HepG2 (cell line): ENCODE measurements around the gene TLCD1. TPM values are rescaled to one million over a fixed set of nuclear protein-coding genes. Genes with fewer than 3 reads are reported as not detected.
A peak's percentile ranks its signal among the peaks of the same experiment; 100 is the strongest.

Experiments used
- ASH2L ChIP-seq: fragments of 300-600, 200-600 bp; sonication (generic); IDR thresholded peaks from 2 replicates; pipeline ENCODE4 v1.7.0; 2017; ENCODE audit warnings: low read depth, mild to moderate bottlenecking, moderate library complexity, mixed read lengths, low read length; ENCODE audit not compliant: insufficient read length
- DDIT3 ChIP-seq: sonication (generic); formaldehyde crosslinking; IDR thresholded peaks from 2 replicates; pipeline ENCODE4 v1.4.0; 2020; ENCODE audit warnings: mild to moderate bottlenecking, missing genetic modification reagents
- DMTF1 ChIP-seq: sonication (generic); formaldehyde crosslinking; IDR thresholded peaks from 2 replicates; pipeline ENCODE4 v1.4.0; 2020; ENCODE audit warnings: mild to moderate bottlenecking, missing genetic modification reagents
- HMGA1 ChIP-seq: sonication (generic); formaldehyde crosslinking; conservative IDR thresholded peaks from 2 replicates; pipeline ENCODE4 v1.4.0; 2020; ENCODE audit warnings: missing genetic modification reagents
- HNRNPK ChIP-seq: fragments of 200-400 bp; formaldehyde crosslinking; IDR thresholded peaks from 2 replicates; pipeline ENCODE4 v1.6.1; 2018; ENCODE audit warnings: low read length, low read depth, moderate library complexity, mild to moderate bottlenecking; ENCODE audit not compliant: poor library complexity, severe bottlenecking
- KDM3A ChIP-seq: IDR thresholded peaks from 2 replicates; pipeline ENCODE4 v1.6.1; 2018; ENCODE audit warnings: low read depth, missing compliant biosample characterization
- NR2F1 ChIP-seq, 2 experiments: fragments of 450-650 bp in 1 of 2; formaldehyde crosslinking in 1 of 2; IDR thresholded peaks; 2 replicates each; pipeline versions ENCODE4 v1.5.0 to v1.6.1; 2016 to 2020; ENCODE audit warnings: mild to moderate bottlenecking in 1 of 2, missing compliant biosample characterization in 1 of 2, missing genetic modification reagents in 1 of 2, moderate library complexity in 1 of 2
- NR2F6 ChIP-seq, 2 experiments: IDR thresholded peaks; 2 replicates each; pipeline ENCODE4 v1.6.1; 2016; ENCODE audit warnings: antibody characterized with exemption in 1 of 2, mild to moderate bottlenecking in 1 of 2
- ONECUT2 ChIP-seq: sonication (generic); formaldehyde crosslinking; IDR thresholded peaks from 2 replicates; pipeline ENCODE4 v1.4.0; 2020; ENCODE audit warnings: missing genetic modification reagents
- RARA ChIP-seq: IDR thresholded peaks from 2 replicates; pipeline ENCODE4 v1.6.1; 2016; ENCODE audit warnings: missing genetic modification reagents, missing compliant biosample characterization
- RARG ChIP-seq: sonication (generic); formaldehyde crosslinking; IDR thresholded peaks from 2 replicates; pipeline ENCODE4 v1.4.0; 2020; ENCODE audit warnings: low read depth, mild to moderate bottlenecking, missing genetic modification reagents
- SETDB1 ChIP-seq: sonication (generic); formaldehyde crosslinking; IDR thresholded peaks from 2 replicates; pipeline ENCODE4 v1.5.1; 2020; ENCODE audit warnings: missing genetic modification reagents, mild to moderate bottlenecking, borderline replicate concordance
- TEAD3 ChIP-seq: optimal IDR thresholded peaks from 2 replicates; pipeline ENCODE3; 2016; ENCODE audit warnings: borderline replicate concordance
- ZFP37 ChIP-seq: sonication (generic); formaldehyde crosslinking; IDR thresholded peaks from 2 replicates; pipeline ENCODE4 v1.4.0; 2020; ENCODE audit warnings: missing genetic modification reagents, borderline replicate concordance
- ZNF101 ChIP-seq: sonication (generic); formaldehyde crosslinking; IDR thresholded peaks from 2 replicates; pipeline ENCODE4 v1.4.0; 2020; ENCODE audit warnings: mild to moderate bottlenecking, low read depth, missing genetic modification reagents, borderline replicate concordance
- ZNF205 ChIP-seq: IDR thresholded peaks from 2 replicates; pipeline ENCODE4 v1.6.1; 2018; ENCODE audit warnings: missing biosample characterization, missing genetic modification reagents
- ZNF225 ChIP-seq: sonication (generic); formaldehyde crosslinking; IDR thresholded peaks from 2 replicates; pipeline ENCODE4 v1.4.0; 2020; ENCODE audit warnings: mild to moderate bottlenecking, missing genetic modification reagents
- ZNF263 ChIP-seq: sonication (generic); formaldehyde crosslinking; IDR thresholded peaks from 2 replicates; pipeline ENCODE4 v1.4.0; 2020; ENCODE audit warnings: missing genetic modification reagents
- ZNF275 ChIP-seq: sonication (generic); formaldehyde crosslinking; IDR thresholded peaks from 2 replicates; pipeline ENCODE4 v1.8.0; 2022; ENCODE audit warnings: missing genetic modification reagents, mild to moderate bottlenecking, inconsistent platforms, borderline replicate concordance
- ZNF44 ChIP-seq: sonication (generic); formaldehyde crosslinking; IDR thresholded peaks from 2 replicates; pipeline ENCODE4 v1.5.1; 2020; ENCODE audit warnings: mild to moderate bottlenecking, missing genetic modification reagents
- ZNF740 ChIP-seq: sonication (generic); formaldehyde crosslinking; IDR thresholded peaks from 2 replicates; pipeline ENCODE4 v1.4.0; 2020; ENCODE audit warnings: missing genetic modification reagents
- polyA plus RNA-seq, 8 experiments: library from polyadenylated mRNA; depleted of rRNA in 3 of 8; stranded (reverse) in 7 of 8; unstranded in 1 of 8; fragments of >200 nt; fragmentation: Illumina TruSeq in 4 of 8; extraction: Trizol in 4 of 8; gene quantifications; 2 replicates each; pipeline versions ENCODE4 v1.2.1 to v1.2.3, GENCODE V29; 2011 to 2016; ENCODE audit warnings: low read depth in 4 of 8, missing spikeins in 1 of 8, mixed read lengths in 1 of 8; ENCODE audit not compliant: insufficient read depth in 1 of 8
- total RNA-seq, 5 experiments: library from RNA; depleted of rRNA; stranded (reverse); fragments of >200 nt; fragmentation: Illumina TruSeq; extraction: Trizol; gene quantifications; 2 replicates each; pipeline ENCODE4 v1.2.3, GENCODE V29; 2016; ENCODE audit warnings: low read depth in 1 of 5
- TF ChIP-seq, protein P1 (sequence below): IDR thresholded peaks from 2 replicates; pipeline ENCODE4 v1.6.1; 2016; ENCODE audit warnings: missing genetic modification reagents, missing compliant biosample characterization
- TF ChIP-seq, protein P2 (sequence below): sonication (generic); formaldehyde crosslinking; IDR thresholded peaks from 2 replicates; pipeline ENCODE4 v1.5.0; 2020; ENCODE audit warnings: missing genetic modification reagents

Gene TLCD1
- total and polyA plus RNA-seq, 2 of the 13 experiments (the other 11 are each of a cell fraction or from before 2014, with no cell fraction given), result 14.9 to 19.6 TPM

DNA sequence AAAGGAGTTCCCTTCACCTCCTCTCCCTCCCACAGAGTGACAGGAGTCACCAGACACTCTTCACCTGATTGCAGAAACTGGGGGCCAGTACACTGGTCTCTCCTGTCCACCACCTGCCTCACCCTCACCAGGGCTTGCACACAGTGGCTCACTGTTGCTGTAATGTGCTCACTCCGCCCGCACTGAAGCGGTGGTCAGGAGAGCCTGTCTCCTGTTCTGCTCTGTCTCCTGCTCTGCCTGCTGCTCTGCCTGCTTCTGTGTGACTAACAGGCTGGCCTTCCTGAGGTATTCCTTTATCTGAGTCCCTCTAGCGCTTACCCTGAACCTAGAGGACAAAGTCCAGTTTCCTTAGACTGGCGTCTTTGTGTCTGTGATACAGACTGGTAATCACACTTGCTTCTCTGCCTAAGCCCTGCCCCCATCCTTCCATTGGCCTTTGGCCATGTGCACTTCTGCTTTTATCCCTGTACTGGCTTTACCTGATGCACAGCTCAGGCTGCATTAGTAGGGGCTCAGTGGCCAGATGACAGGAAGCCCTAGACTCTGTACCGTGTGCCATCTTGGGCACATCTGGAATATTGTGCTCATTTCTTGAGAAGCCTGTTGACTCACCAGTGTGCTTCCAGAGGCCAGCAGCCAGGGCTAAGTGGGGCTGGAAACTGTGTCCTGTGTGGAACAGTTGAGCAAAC, 27.6 kb downstream of the TLCD1 start (continued):
- TF ChIP-seq ZNF275 (CRISPR knock-in tag) (no peak; the same call in 1 of the 2 replicates), ASH2L (peak; percentile 82), ZNF205 (peak; percentile 75), DDIT3 (CRISPR knock-in tag) (no peak), KDM3A (CRISPR knock-in tag) (no peak), ZNF225 (no peak), NR2F1 (CRISPR knock-in tag; IDR thresholded peaks at IDR 0.05) (no peak), ZNF263 (no peak; the same call in 1 of the 2 replicates), DMTF1 (no peak), ZNF44 (CRISPR knock-in tag) (no peak; the same call in 1 of the 2 replicates), ZNF101 (CRISPR knock-in tag) (no peak), TEAD3 (peak; percentile 83), RARA (peak; percentile 68), HNRNPK (no peak), SETDB1 (CRISPR knock-in tag) (no peak), ONECUT2 (CRISPR knock-in tag) (no peak), HMGA1 (CRISPR knock-in tag) (no peak), RARG (CRISPR knock-in tag) (no peak), NR2F6 (IDR thresholded peaks at IDR 0.05) (peak; percentile 37; the same call in 1 of the 2 replicates), NR2F6 (CRISPR knock-in tag; IDR thresholded peaks at IDR 0.05) (peak; percentile 84; the same call in 1 of the 2 replicates), ZNF740 (CRISPR knock-in tag) (peak; percentile 45; the same call in 1 of the 2 replicates), ZFP37 (CRISPR knock-in tag) (no peak; the same call in 1 of the 2 replicates)
- TF ChIP-seq, protein P1, sequence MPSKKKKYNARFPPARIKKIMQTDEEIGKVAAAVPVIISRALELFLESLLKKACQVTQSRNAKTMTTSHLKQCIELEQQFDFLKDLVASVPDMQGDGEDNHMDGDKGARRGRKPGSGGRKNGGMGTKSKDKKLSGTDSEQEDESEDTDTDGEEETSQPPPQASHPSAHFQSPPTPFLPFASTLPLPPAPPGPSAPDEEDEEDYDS (CRISPR knock-in tag), result peak; percentile 94
- TF ChIP-seq, protein P2, sequence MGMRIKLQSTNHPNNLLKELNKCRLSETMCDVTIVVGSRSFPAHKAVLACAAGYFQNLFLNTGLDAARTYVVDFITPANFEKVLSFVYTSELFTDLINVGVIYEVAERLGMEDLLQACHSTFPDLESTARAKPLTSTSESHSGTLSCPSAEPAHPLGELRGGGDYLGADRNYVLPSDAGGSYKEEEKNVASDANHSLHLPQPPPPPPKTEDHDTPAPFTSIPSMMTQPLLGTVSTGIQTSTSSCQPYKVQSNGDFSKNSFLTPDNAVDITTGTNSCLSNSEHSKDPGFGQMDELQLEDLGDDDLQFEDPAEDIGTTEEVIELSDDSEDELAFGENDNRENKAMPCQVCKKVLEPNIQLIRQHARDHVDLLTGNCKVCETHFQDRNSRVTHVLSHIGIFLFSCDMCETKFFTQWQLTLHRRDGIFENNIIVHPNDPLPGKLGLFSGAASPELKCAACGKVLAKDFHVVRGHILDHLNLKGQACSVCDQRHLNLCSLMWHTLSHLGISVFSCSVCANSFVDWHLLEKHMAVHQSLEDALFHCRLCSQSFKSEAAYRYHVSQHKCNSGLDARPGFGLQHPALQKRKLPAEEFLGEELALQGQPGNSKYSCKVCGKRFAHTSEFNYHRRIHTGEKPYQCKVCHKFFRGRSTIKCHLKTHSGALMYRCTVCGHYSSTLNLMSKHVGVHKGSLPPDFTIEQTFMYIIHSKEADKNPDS (CRISPR knock-in tag), result no peak
